Bone marrow (tissue), 2 donors: ENCODE data around the gene SHISAL1.
"Not testable (repeated sequence)": the region's sequence is repeated elsewhere in the genome, so short reads cannot be mapped to it uniquely, and the experiment has no call there.

Experiments
- DNase-seq, 2 donors: peaks; one replicate each; lab custom pipeline; 2025; lab: John Stamatoyannopoulos, UW

The SHISAL1 gene

DNA sequence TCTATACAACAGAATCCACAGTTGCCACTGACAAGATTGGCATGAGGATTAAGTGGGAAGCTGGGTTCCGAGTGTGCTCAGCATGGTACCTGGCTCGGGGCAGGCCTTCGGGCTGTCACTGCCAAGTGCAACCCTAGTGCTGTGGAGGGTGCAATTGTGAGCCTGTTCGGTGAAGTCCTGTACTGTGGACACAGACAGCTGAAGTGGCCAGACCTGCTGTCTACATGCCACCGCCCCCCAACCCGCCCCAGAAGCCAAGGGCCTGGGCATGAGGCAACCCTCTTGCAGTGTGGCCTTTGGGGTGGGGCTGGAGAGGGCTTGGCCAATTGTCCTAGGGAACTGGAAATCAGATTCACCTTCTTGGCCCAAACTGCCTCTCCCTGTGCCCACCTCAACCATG lies 15.6 kb upstream of the SHISAL1 start:
- DNase-seq = no peak

DNA sequence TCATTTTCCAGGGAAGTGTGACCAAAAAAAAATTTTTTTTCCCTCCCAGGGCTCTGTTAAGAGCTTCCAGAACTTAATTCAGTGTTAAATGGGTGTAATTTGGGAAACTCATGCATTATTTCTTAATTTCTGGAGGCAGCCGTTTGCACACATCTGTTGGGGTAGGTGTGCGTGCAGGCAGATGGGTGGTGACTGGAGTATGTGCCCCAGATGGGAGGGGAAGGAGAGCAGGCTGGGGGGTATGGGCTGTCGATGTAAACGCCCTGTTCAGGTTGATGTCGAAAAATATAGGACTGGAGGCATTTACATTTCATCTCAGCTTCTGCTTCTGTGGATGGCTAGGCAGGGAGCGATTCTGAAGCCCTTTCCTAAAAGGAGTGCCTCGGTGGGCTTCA lies 13.7 kb upstream of the SHISAL1 start:
- no peak for DNase-seq

DNA sequence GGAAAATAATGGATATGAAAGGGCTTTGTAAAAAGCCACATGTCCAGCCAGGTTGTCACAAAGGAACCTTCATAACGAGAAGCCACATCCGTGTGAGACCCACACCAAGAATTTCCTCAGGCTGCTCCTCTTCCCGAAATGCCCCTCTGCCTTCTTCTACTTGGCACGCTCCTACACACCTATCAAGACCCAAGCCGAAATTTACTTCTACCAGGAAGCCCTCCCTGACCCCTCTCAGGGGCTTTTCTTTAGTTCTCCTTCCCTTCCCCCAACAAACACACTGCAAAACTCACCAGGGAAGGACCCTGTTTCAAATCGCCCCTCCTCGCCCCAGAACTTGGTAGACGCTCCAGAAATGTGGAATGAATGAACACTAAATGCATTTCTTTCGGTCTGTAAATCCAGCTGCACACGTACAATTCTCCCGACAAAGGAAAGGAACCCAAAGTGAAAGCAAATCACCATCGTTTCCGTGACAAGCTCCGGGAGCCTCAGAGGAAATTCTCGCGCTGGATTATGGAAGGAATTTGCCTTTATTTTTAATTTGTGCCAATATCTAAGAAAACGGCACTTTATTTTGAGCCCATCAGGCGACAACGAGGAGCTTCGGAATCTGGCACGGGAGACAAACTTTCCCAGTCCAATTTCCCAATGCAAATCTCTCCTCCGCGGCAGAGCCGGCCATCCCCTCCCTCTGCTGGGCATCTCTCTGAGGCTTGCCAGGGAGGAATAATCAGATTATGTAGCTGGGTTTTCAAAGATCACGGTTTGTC lies 13.2 kb upstream of the SHISAL1 start:
- no peak for DNase-seq

DNA sequence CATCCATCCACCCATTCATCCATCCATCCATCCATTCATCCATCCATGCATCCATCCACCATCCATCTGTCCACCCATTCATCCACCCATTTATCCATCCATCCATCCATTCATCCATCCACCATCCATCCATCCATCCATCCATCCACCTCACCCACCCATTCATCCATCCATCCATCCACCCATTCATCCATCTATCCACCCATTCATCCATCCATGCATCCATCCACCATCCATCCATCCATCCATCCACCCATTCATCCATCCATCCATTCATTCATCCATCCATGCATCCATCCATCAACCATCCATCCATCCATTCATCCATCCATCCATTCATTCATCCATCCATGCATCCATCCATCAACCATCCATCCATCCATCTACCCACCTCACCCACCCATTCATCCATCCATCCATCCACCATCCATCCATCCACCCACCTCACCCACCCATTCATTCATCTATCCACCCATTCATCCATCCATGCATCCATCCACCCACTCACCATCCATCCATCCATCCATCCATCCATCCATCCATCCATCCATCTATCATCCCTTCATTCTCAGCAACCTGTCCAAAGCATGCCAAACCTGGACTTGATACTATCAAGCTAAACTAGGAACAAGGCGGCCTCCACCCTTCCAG lies 10.5 kb upstream of the SHISAL1 start:
- DNase-seq = not testable (repeated sequence)

DNA sequence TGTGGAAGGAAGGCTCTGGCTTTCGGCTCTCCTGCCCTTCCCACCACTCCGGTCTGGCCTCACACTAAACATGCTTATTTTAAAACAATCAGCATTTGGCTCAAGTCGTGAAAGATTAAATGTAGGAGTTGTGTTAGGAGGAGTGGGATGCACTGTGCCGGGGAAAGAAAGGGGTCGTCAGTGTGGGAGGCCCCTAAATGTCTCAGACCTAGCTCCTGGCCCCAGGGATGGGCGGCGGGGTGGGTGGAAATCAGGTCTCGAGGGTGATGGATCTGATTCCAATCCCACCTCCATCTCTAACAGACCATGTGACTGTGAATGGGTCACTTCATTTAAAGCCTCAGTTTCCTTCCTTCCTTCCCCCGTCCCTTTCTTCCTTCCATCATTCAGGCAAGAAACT lies 6.9 kb upstream of the SHISAL1 start:
- no peak for DNase-seq

DNA sequence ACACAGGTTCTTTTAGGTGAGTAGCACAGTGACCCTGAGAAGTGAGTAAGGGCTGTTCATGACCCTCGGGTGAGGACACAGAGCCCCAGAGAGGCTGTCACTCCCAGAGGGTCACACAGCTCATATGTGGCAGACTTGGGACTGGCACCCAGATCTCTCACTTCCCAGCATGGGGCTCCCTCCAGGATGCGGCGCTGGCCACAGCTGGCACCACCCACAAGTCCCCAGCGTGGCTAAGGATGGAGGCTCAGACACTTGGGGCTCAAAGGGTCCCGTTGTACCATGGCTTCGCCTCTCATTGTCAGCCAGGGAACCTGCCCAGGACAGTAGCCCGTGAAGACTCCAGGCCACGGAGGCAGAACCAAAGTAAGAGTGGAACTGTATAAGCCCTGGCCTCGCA lies 6.0 kb upstream of the SHISAL1 start:
- DNase-seq = no peak

DNA sequence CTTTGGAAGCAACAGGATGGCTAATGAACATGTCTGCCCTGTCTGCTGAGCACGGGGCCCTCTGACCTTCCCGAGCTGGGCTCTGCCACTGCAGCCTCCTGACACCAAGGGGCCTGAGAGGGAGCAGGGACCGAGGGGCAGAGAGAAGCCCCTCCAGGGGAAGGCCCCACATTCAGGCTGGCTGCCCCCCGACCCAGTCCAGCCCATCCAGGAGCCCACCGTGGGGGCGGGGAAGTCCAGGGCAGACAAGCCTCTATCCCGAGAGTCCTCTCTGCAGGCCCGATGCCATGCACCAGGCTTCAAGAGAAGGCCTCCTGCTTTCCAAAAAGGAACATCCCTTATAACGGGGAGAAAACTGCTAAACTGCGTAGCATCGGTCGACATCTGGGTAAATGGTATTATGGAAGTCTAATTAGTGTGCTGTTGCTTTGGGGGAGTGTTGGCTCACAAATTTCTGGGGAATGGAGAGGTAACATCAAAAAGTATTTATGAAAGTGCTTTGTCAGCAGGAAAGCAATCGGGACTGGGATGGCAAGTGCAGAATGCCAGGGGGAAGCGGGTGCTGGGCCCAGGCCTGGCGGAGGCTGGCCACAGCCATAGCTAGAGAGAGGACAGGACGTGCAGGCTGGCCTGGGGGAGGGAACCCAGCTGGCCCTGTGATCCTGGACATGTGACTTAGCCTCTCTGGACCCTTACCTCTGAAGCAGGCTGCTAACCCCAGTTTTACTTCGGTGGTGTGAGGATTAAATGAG lies 5.3 kb upstream of the SHISAL1 start:
- DNase-seq = no peak

DNA sequence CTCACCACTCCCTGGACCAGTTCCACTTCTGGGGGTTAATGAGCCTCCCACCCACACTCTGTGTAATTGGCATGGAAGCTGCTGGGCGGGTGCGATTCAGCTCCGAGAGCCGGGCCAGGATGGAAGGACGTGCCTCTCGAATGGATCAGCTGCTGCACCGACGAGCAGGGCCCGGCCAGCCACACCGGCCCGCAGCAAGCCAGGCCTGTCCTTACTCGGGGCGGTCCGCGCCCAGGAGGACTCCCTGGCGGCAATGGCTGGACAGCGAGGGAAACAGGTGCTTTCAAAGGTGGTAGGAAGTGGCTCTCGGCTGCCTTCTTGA lies 4.3 kb upstream of the SHISAL1 start:
- no peak for DNase-seq

DNA sequence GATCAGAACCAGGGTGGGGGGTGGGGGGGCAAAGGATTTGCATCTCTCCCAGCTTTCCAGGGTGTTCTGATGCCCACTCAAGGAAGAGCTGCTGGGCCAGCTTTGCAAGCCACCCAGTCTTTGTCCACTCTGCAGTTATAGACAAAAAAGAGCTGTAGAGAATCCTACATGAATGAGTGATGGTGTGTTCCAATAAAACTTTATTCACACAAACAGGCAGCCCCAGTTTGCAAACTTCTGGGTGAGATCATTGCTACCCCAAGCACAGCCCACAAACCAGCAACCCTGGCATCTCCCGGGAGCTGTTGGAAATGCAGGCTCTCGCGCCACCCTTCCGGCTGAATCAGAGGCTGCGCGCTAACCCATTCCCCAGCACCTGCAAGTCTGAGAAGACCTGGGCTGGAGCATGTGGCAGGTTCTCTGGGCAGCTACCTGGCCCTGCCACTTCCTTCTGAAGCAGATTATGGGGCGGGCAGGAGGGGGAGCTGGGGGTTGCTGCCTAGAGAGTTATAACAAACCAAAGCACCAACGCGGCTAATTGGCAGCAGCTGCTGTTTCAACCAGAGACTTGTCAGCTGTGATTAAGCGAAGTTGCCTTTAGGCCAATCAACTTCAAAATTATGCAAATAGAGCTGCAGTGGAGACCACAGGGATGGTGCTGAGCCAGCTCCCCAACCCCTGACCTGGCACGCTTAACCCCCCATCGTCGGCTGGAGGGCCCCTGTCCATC lies 3.8 kb upstream of the SHISAL1 start:
- DNase-seq = no peak

DNA sequence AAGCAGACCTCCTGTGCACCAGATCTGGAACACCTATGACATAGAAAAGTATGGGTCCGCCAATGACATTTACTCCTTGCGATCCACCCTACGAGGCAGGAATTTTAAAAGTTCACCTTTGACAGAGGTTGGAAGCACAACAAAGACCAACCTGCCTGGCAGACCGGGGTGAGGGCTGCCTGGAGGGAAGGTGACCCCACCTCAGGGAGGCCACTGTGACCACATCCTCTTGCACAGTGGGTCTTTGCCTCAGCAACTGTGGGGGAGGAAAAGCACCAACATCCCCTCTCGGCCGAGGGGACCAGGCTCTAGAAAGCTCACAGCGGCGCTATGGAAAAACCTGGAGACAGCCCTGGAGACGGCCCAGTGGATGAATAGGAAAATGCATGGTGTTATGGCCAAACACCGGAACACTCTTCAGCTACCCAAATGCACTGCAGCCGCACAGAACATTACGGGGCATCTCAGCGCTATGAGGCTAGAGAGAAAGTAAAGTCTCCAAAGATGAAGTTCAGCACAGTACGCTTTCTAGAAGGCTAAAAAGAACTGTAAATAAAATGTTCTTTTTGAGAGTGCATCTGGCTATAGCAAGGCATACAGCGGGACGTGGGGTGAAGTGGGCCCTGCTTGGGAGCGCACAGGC lies 1.8 kb upstream of the SHISAL1 start:
- DNase-seq = no peak

DNA sequence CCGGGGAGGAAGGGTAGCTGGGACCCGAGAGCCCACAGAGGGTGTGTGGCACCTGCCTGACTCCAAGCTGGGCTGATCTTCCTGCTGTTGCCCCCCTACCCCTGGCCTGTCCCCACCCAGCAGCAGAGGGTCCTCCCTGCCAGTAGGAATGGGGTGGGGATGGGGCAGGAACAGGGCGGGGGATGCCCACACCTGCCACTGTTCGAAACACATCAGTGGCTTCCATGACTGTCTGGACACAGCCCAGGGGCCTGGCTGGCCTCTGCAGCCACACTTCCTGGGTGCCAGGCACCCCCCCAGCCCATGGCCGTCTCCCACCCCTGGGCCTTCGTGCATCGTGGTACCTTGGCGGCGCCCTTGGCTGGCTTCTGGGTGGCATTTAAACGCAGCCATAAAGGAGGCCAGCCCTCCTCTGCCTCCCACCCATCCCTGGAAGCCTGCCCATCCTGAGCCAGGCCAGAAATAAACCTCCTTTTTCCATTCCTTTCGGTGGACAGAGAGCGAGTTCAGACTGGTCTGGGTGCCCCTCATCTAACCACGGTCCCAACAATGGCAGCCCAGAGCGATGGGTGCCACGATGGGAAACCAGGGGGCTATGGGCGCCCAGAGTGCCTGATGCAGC lies 745 bp upstream of the SHISAL1 start:
- DNase-seq = no peak

DNA sequence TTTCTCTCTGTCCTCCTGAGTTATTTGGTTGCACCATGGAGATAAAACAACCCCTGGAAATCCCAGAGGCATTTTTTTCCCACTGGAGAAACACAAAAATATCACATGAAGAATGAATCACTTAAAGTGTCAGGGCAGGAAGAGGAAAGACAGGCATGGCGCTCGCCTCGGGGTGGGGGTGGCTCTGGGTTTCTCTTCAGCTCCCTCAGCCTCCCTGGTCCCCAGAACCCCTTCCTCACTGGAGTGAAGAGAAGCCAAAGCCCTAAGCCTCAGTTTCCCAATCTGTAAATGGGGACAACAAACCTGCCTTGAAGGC lies 938 bp downstream of the SHISAL1 start:
- DNase-seq = no peak

DNA sequence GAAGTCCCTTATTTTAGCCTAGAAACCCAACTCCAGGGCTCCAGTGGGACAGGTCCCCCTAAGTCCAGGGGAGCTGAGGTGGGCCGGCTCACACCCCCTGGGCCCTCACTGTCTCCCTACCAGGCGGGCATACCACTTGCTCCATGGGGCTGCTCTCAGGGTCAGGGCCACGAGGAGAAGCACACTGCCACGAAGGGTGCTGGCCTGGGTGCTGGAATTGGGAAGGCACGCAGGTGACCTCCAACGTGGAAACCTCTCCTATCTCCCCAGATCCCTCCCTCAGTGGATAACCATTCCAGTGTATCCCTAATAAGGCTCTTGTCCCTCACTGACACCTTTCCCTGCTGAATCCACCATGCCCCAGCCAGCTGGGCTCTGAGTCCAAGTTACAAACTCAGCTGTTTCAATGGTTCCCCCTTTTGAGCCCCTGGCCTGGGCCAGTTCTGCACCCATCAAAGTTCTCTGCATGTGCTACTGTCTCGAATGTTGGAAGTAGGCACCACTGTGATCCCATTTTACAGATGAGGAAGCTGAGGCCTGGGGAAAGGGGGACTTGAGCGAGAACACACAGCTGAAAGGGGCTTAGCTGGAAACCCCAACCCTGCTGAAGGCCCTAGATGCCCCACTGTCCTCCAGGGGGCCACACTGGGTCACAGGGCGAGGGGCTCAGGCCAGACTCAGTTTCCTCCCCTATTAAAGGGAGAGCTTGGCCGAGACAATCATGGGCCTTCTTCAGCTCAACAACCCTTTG lies 1.5 kb downstream of the SHISAL1 start:
- no peak for DNase-seq

DNA sequence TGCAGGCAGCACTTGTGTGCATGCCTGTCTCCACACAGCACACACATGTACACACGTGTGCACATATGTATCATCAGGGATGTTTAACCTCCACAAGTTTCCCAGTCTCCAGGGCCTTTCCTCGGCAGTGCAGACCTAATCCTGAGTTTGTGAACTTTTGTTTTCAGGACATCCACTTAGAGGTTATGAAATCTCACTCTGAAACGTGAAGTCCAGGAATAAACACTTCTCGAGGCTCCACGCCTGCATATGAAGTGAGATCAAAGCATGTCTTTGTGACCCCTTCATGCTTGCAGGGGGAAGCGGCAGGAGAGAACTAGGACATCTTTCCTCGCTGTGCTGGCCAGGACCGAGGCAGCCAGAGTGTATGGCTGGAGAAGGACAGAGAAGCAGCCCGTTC lies 3.1 kb downstream of the SHISAL1 start:
- DNase-seq = no peak

DNA sequence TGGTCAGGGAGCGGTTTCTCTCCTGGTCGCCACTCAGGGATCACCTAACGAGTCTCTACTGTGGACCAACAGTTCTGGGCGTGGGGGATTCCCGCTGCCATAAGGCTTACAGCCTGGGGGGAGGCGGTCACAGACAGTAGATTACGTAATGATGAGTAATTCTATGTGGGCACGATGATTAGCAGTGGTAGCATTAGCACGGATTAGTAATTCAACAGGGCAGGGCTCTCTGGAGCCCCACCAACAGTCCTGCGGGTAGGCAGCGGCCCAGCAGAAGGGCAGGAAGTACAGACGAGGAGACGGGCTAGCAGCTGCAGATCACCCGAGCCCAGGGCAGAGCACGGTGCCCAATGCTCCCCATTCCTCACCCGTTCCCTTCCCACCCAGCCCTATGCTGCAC lies 3.6 kb downstream of the SHISAL1 start:
- peak in 1 of 2 donors; percentile 66 for DNase-seq

DNA sequence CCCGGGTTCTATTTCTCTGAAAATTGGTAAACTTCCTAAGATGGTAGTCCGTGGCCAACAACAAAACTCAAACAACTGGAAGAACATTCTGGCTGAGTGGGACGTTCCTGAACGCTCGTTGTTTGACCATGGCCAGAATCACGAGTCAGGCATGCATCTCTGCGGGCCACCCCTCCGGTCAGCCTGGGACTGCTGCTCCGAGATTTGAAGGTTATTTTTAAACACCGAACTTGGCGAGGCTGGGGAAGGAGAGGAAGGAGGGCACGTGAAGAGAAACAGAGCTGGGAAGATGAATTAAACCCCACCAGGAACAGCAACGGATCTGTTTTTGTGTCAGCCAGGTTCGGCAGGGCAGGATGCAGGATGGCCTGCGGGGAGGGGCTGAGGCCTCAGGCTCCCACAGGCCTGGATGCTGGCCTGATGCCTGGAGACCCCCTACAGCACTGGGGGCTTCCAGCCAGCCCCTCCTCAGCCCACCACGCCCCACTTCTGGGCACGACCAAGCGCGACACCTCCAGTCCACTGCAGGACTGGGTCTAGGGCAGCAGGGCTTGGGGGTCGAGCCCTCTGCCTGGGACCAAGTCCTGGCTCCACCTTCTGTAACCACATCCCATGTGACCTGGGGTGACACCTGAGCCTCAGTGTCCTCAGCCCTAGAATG lies 5.1 kb downstream of the SHISAL1 start:
- DNase-seq = no peak

DNA sequence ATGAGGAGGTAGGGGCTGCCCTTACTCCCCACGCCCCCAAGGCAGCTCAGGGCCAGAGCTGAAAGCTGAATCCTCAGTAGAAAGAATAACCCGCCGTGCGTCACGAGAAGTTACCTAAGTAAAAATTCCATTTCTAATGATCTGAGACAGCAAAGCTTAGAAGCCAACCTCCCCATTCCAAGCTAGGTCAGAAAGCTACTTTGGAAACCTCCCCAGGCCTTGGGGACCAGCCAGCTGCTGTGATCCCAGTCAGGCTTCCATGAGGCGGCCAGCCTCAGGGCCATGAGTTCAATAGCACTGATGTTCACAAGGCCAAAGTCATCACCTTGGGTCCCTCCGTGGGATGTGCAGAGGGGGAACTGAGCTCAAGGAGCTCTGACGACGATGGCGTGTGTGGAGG lies 6.9 kb downstream of the SHISAL1 start:
- no peak for DNase-seq

DNA sequence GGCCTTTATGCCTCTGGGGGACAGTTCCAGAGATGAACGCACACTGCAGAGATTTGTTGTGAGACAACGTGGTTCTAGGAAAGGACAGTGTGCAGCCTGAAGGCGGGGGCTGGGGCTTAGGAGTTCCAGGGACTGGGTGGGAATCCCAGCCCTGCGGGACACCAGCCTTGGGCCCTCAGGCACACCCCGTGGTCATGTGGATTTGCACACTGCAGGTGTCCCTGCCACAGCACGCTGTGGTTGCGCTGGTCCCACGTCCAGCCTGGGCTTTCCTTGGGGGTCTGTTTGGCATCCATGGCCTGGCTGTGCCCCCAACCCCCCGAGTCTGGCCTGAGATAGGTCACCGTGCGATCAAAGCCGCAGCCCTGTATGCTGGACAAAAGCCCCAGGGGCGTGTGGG lies 7.3 kb downstream of the SHISAL1 start:
- DNase-seq = no peak

DNA sequence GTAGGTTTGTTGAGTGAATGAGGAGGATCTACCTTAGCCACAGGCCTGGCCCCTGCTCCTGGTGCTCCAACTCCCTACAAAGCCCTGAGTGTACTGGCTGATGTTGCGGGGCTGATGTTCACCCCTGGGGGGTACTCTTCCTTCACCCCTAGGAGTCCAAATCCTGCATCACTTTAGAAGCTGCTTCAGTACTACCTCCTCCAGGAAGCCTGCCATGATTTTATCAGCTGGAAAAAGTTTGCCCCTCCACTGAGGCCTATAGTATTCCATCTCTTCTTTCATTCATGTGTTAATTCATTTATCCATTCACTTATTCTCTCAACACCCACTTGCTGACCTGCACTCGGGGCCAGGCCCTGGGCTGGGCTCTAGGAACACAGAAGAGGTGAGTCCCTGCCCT lies 7.8 kb downstream of the SHISAL1 start:
- DNase-seq = no peak

DNA sequence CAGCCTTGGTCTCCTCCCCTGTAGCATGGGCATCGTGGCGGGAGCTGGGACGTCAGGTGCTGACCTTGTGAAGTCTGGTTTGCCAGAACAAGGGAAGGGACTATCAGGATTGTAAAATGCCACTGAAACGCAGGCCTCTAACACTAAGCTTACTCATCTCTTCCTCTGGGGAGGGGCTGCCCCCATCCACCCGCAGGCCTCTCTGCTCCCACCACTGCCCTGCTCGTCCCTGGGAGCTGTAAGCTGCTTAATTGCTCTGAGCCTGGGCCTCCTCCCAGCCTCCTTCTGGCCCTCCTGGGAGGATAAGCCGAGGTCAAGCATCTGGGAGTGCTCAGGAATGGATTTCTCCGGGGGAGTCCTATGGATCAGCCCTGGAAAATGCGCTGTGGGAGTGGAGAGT lies 8.4 kb downstream of the SHISAL1 start:
- DNase-seq = no peak

DNA sequence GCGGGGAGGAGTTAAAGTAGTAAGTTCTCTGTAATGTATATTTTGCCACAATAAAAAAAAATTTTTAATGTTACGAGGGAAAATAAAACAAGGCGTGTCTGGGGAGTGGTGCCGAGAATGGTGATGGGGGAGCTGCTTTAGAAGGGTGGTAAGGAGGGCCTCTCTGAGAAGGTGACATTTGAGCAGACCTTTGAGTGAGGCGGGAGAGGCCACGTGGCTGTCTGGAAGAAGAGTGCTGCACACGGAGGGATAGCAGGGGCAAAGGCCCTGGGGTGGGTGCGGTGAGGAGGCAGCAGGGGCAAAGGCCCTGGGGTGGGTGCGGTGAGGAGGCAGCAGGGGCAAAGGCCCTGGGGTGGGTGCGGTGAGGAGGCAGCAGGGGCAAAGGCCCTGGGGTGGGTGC lies 10.4 kb downstream of the SHISAL1 start:
- not testable (repeated sequence) for DNase-seq
